Bone marrow (tissue), 2 donors: Measurements from ENCODE around the gene MSH2.
"Not testable (repeated sequence)": the region's sequence is repeated elsewhere in the genome, so short reads cannot be mapped to it uniquely, and the experiment has no call there.

Experiments used
- DNase-seq, 2 donors: peaks; one replicate each; lab custom pipeline; 2025; lab: John Stamatoyannopoulos, UW

Gene MSH2

DNA sequence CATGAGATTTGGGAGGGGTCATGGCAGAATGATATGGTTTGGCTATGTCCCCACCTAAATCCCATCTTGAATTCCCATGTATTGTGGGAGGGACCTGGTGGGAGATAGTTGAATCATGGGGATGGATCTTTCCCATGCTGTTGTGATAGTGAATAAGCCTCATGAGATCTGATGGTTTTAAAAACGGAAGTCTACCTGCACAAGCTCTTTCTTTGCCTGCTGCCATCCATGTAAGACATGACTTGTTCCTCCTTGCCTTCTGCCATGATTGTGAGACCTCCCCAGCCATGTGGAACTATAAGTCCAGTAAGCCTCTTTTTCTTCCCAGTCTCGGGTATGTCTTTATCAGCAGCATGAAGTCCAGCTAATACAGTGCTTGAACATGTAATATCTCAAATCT, 5.0 kb downstream of the MSH2 start:
- not testable (repeated sequence) for DNase-seq

DNA sequence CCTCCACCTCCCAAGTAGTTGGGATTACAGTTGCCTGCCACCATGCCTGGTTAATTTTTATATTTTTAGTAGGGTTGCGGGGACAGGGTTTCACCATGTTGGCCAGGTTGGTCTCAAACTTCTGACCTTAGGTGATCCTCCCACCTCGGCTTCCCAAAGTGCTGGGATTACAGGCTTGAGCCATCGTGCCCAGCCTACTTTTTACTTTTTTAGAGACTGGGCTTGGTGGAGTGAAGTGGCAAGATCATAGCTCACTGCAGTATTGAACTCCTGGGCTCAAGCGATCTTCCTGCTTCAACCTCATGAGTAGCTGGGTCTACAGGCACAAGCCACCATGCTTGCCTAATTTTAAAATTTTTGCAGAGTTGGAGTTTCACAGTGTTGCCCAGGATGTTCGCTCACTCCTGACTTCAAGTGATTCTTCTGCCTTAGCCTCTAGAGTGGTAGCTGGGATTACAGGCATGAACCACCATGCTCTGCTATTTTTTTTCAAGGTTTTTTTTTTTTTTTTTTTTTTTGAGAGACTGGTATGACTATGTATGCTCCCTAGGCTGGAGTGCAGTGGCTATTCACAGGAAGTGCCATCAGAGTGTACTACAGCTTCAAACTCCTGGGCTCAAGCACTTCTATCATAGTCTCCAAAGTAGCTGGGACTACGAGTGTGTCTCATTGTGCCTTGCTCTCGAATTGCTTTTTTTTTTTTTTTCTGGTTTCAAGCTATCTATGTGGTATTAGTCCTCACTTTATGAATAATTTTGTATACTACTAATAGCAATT, 11.9 kb downstream of the MSH2 start:
- DNase-seq = no peak

DNA sequence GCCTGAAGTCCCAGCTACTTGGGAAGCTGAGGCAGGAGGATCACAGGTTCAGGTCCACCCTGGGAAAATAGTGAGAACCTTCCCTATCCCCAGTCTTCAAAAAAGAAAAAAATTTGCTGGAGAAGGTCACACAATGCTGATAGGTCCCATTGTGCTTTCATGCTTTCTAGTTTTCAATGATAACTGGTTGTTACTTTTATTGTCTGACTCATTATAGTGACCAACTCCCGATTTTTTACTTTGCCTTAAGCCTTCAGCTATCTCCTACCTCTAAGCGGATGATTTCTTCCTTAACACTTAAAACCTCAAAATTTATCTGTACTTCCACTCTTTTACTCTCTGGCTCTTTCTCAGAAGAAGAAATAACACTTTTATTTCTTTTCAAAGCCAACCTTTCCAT, 17.3 kb downstream of the MSH2 start:
- DNase-seq = no peak

DNA sequence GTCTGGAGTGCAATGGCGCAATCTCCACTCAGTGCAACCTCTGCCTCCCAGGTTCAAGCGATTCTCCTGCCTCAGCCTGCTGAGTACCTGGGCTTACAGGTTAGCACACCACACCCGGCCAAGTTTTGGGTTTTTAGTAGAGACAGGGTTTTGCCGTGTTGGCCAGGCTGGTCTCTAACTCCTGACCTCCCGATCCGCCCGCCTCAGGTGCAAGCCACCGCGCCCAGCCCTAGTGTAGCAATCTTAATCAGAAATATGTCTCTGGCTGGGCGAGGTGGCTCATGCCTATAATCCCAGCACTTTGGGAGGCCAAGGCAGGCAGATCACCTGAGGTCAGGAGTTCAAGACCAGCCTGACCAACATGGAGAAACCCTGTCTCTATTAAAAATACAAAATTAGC, 17.7 kb downstream of the MSH2 start:
- DNase-seq = not testable (repeated sequence)

DNA sequence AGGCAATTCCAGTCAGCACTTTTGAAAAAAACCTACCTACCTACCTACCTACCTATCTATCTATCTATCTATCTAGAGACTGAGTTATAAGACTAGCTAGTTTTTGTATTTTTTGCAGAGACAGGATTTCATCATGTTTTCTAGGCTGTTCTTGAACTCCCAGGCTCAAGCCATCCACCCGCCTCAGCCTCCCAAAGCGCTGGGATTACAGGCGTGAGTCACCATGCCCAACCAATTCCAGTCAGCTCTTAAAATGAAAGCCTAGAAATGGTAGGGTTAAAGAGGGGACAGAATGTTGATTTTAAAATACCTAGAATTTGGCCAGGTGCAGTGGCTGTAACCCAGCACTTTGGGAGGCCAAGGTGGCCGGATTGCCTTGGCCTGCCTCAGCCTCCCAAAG, 19.1 kb downstream of the MSH2 start:
- no peak for DNase-seq

DNA sequence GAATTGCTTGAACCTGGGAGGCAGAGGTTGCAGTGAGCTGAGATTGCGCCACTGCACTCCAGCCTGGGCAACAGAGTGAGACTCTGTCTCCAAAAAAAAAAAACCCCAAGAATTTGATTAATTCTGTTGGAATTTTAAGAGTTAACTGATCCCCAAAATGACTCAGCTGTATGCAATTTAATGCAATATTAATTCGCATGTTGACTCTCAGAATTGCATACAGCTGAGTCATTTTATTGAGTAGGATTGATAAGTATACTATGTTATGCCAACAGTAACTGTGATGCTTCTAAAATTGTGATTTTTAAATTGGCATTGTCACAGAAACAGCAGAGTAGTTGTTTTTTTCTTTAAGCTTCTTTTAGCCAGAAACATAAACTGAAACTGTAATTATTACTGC, 19.6 kb downstream of the MSH2 start:
- no peak for DNase-seq

DNA sequence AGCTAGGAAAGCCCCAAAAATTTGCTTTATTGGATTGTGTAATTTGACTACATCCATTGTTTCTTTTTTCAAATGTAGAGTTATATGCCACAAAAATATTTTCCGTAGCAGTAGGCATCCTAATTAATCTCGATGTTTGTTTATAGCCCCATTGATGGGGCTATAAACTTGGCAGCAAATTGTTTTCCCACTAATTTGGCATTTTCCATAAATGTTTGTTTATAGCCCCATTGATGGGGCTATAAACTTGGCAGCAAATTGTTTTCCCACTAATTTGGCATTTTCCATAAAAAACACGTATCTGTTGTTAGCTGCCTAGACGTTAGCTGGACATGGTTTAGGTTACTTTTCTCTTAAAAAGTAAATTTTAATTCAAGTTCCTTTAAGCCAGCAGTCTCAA, 23.8 kb downstream of the MSH2 start:
- no peak for DNase-seq

DNA sequence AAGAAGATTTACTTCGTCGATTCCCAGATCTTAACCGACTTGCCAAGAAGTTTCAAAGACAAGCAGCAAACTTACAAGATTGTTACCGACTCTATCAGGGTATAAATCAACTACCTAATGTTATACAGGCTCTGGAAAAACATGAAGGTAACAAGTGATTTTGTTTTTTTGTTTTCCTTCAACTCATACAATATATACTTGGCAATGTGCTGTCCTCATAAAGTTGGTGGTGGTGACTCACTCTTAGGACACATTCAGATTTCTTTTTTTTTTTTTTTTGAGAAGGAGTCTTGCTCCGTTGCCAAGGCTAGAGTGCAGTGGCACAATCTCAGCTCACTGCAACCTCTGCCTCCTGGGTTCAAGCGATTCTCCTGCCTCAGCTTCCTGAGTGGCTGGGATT, 26.8 kb downstream of the MSH2 start:
- no peak for DNase-seq

DNA sequence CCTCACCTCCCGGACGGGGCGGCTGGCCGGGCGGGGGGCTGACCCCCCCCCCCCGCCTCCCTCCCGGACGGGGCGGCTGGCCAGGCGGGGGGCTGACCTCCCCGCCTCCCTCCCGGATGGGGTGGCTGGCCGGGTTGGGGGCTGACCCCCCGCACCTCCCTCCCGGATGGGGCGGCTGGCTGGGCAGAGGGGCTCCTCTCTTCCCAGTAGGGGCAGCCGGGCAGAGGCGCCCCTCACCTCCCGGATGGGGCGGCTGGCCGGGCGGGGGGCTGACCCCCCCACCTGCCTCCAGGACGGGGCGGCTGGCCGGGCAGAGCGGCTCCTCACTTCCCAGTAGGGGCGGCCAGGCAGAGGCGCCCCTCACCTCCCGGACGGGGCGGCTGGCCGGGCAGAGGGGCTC, 30.1 kb downstream of the MSH2 start:
- DNase-seq = not testable (repeated sequence)

DNA sequence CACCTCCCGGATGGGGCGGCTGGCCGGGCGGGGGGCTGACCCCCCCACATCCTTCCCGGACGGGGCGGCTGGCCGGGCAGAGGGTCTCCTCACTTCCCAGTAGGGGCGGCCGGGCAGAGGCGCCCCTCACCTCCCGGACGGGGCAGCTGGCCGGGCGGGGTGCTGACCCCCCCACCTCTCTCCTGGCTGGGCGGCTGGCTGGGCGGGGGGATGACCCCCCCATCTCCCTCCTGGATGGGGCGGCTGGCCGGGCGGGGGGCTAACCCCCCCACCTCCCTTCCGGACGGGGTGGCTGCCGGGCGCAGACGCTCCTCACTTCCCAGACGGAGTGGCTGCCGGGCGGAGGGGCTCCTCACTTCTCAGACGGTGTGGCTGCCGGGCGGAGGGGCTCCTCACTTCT, 30.5 kb downstream of the MSH2 start:
- DNase-seq = not testable (repeated sequence)

DNA sequence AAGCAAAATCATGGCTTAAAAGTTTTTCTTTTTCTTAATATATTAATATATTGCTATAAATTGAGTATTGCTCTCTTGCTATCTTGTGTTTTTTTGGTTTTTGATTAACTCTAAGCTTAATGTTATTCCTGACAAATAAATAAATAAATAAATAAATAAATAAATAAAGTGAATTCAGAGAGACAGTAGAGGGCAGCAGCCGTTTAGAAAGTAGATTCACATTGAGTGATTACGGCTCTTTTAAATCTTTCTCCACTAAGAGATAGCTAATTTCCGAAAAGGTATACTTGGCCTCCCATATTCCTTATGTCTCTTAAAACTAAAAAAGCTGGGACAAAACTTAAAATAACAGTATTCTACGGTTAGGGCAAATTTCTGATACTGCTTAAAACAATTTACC, 34.3 kb downstream of the MSH2 start:
- no peak for DNase-seq

DNA sequence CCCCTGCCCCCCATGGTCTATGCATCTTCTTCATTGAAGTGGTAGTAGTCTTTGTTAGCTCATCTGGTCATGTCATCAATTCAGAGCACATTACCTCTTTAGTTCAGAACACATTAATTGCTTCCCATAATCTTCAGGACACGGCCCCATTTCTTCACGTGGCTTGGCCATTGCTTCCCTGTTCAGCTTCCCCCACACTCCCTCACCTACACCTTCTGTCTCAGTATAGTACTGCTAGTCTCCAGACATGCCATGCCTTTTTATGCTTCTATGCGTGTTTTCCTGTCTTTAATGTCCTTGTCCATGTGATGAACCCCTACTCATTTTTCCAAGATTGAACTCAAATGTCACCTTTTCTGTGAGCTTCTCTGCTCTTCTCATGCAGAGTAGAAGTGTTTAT, 35.1 kb downstream of the MSH2 start:
- no peak for DNase-seq

DNA sequence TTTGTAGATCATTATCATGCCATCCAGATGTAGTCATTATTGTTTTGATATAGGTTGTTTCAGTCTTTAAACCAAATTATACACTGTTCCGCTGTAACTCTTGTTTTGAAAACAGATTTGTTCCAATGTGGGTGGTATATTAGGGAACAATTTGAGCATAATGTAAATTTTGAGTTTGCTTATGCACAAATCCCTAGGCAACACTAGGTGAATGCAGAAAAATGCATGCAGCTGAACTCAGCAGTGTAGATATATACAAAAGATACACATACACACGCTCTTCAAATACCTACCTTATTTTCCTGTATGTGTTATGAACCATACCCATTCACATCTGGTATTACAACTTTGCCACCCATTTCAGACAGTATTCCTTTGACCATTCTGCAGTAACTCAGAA, 35.8 kb downstream of the MSH2 start:
- DNase-seq = no peak

DNA sequence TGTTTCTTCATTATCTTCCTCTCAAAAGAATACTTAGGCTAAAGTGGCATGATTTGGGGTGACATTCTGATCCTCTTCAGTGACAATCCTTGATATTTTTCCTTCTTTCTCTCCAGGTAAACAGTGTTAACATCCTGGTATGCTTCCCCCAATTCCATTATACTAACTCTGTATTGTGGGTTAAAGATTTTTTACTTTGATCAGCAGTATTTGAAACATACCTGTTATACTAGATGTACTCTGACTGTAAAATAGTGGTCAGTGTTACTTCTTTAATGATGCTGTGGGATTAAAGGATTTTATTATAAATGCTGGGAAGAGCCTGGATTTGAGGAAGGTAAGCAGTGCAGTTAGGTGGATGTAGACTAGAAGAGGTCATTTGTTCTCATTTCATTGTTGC, 48.8 kb downstream of the MSH2 start:
- DNase-seq = no peak

DNA sequence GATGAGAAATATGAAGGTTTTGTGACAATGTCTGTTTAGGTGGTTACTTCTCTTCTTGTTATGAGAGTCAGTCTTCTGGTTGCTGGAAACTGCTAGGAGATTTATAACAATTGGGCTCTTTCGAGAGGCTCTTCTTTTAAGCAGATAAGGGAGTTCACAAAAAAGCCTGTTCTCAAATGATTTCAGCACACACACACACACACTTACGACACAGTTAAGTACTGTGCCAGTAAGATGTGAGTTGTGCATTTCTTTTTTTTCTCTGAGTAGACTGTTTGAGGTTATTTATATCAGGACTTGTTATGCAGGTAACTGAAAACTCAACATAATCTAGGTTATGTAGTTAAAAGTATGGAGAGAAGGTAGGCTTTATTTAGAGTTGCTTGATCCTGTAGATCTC, 49.8 kb downstream of the MSH2 start:
- no peak for DNase-seq

DNA sequence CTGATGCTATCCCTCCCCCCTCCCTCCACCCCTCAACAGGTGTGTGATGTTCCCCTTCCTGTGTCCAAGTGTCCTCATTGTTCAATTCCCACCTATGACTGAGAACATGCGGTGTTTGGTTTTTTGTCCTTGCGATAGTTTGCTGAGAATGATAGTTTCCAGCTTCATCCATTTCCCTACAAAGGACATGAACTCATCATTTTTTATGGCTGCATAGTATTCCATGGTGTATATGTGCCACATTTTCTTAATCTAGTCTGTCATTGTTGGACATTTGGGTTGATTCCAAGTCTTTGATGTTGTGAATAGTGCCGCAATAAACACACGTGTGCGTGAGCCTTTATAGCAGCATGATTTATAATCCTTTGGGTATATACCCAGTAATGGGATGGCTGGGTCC, 51.9 kb downstream of the MSH2 start:
- not testable (repeated sequence) for DNase-seq

DNA sequence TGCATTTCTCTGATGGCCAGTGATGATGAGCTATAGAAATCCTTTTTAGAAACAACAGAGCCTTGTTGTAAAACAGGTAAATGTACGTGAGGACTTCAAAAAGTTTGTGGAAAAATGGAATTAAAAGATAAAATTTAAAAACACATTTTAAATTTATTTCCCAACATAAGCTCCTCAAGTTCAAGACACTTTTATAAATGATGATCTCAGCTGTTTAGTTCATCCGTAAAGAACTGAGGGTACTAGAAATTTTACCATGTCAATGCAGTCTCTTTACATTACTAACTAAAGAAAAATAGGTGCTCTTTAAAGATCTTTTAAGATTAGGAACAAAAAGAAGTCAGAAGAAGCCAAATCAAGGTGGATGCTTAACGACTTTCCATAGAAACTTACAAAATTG, 52.5 kb downstream of the MSH2 start:
- no peak for DNase-seq

DNA sequence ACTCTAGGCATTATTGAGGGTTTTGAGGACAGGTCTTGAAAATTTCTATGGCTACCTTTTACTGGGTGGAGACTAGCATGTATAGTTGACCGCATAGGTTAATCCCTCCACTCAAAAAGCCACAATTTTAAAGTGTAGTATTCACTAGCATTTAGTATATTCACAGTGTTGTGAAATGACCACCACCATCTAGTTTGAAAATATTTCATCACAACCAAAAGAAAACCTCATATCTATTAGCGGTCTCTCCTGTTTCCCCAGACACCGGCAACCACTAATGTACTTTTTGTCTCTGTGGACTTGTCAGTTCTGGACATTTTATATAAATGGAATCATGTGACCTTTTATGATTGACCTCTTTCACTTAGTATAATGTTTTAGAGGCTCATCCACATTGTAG, 53.9 kb downstream of the MSH2 start:
- no peak for DNase-seq

DNA sequence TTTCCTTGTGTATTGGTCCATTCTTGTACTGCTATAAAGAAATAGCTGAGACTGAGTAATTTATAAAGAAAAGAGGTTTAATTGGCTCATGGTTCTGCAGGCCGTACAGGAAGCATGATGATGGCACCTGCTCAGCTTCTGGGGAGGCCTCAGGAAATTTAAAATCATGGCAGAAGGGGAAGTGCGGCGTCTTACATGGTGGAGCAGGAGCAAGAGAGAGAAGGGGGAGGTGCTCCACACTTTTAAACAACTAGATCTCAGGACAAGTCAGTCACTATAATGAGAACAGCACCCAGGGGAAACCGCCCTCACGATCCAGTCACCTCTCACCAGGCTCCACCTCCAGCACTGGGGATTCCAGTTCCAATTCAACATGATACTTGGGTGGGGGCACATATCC, 54.3 kb downstream of the MSH2 start:
- DNase-seq = no peak

DNA sequence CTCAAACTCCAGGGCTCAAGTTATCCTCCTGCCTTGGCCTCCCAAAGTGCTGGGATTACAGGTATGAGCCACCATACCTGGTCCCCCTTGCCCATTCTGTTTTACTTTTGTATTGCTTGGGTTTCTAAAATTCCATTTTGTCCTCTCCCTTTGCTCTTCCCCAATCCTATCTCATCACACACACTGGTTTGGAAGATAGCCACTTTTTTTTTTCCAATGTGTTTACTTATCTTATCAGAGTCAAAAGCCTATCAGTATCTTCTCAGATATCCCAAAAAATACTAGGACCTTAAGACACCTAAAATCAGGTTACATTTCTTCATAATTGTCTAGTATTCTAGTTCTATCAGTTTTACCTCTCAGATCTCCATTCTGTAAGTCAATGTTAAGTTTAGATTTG, 56.1 kb downstream of the MSH2 start:
- no peak for DNase-seq

DNA sequence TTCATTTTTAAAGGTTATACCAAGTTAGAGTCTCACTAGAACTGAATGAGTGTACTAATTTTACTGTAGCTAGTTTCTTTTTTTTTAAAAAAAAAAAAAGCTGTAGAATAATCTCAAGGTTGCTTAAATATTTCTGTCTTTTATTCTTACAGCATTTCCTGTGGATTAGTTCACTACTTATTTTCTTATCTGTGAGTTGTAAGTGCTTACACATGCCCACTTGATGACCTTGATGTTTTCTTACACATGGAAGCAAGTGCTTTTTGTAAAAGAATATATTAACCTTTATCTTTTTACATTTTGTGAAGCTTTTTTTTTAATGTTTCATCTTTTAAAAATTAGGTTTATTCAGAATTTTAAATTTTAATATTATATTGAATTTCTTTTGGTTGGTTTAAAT, 57.8 kb downstream of the MSH2 start:
- no peak for DNase-seq

DNA sequence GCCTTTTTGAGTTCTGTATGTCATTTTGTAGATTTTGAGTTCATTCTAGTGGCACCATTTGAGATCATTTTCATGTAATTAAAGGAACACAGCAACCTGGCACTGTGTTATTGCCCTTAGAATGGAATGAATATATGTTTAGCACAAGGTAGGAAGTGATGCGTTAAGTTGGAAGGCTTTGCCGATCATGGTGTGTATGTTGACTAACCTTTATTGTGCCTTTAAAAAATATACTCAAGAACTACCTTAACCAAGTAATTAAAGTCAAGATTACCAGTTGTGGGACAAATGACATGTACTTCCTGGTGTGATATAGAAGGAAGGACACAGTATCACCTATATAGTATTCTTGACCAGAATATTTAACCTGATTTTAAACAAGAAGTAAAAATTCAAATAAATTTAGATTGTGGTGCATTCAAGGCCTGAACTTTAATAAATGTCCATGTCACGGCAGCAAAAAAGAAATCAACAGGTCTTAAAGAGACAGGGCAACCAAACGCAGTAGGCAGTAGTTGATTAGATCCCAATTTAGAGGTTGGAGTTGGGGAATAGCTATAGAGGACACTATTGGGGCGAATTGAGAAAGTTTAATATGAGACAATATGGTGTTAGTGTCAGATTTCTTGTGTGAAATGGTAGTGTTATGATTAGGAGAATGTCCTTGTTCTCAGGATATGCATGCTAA, 68.6 kb downstream of the MSH2 start:
- no peak for DNase-seq

DNA sequence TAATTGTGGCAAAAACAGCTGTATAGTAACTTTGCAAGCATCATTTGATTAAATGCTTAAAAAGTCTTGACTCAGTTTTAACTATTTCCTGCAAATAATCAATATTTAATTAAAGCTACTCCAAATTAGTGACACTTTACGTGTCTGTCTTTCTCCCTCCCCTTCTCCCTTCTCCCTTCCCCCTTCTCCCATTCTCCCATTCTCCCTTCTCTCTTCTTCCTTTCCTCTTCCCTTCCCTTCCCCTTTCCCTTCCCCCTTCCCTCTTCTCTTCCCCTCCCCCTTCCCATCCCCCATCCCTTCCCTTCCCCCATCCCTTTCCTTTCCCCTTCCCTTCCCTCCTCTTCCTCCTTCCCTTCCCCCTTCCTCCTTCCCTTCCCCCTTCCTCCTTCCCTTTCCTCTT, 76.9 kb downstream of the MSH2 start:
- no peak for DNase-seq

DNA sequence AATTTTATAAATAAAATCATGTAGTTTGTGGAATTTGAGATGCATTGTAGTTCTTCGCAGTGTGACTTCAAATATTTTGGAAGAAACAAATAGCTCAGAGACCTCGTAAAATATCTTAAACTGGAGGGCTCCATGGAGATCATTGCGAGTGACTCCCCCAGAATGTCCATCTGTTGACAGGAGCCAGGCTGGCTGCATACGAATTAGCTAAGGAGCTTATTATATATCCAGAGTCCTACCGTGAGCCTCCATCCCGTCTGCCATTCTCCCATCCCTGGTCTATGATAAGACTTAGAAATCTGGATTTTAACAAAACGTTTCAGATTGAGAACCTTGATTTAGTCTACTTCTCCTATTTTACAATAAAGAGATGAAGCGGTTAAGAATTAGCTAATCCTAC, 80.2 kb downstream of the MSH2 start:
- DNase-seq = no peak
